ENCODE results near the gene ATXN1L. TPM values are rescaled to one million over a fixed set of nuclear protein-coding genes. Genes with fewer than 3 reads are reported as not detected.
"Not testable (repeated sequence)": the region's sequence is repeated elsewhere in the genome, so short reads cannot be mapped to it uniquely, and the experiment has no call there.

Gene ATXN1L
- polyA plus RNA-seq, 1 donor (not counting 4 experiments of a cell fraction or from before 2014, with no cell fraction given), result 12.8 TPM

DNA sequence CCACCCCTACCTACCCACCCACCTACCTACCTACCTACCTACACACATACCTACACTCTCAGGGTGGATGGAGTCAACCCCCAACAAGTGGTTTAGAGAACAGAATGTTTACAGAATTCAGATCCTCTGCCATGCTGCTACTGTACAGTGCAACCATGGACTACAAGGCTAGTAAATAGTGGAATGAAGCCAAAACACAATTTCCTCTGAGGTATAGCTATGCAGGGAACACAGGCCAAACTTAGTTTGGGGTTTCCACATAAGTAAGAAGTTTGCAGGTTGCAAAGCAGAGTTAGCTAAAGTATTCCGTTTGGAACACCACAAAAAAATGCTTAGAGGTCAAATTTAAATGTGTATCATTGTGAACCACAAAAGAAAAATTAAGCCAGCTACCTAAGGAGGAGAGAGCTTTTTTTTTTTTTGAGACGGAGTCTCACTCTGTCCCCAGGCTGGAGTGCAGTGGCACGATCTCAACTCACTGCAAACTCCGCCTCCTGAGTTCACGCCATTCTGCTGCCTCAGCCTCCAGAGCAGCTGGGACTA, 34.4 kb upstream of the ATXN1L start:
- no peaks in the 10 kb centered on the region for H3K27me3 ChIP-seq (ENCODE audit: control insufficient read depth, extremely low read depth, insufficient read depth, low read length)
- no peak for TF ChIP-seq EZH2 (IDR thresholded peaks at IDR 0.05; ENCODE audit: low read length)
- no peak for TF ChIP-seq CTCF (optimal IDR thresholded peaks at IDR 0.05 in 1 of 3, IDR thresholded peaks at IDR 0.05 in 1 of 3, conservative IDR thresholded peaks at IDR 0.05 in 1 of 3; ENCODE audit: extremely low read depth in 1 of 3, insufficient read depth in 2 of 3, low read length in 3 of 3)
- no peak overlapping the region for H2AFZ ChIP-seq (ENCODE audit: control insufficient read depth, low read length)
- H3K4me1 ChIP-seq (ENCODE audit: control insufficient read depth, extremely low read depth, insufficient read depth, low read length), result peaks cover 4% of the 10 kb centered on the region
- no peaks in the 10 kb centered on the region for H4K20me1 ChIP-seq (ENCODE audit: control insufficient read depth, extremely low read depth, insufficient read depth, low read length)
- no peak overlapping the region for H3K27ac ChIP-seq (ENCODE audit: control insufficient read depth, insufficient read depth, low read length)
- H3K4me3 ChIP-seq (ENCODE audit: control insufficient read depth in 2 of 3, extremely low read depth in 1 of 3, insufficient read depth in 2 of 3, low read depth in 1 of 3, low read length in 3 of 3), result no peak overlapping the region
- dilution Hi-C loops (cut with MboI; ENCODE audit: extremely low pct_ligation_motif_present, low sequenced_read_pairs), result no loop called here
- no peaks in the 10 kb centered on the region for H3K9me1 ChIP-seq (ENCODE audit: control insufficient read depth, extremely low read depth, insufficient read depth, low read length)
- FAIRE-seq (no peak), DNase-seq (ENCODE audit: low read depth, low spot score) (no peak)
- peaks cover 25% of the 10 kb centered on the region for H3K79me2 ChIP-seq (ENCODE audit: control insufficient read depth, insufficient read depth, low read length)
- H3K36me3 ChIP-seq (ENCODE audit: control insufficient read depth in 2 of 2, extremely low read depth in 1 of 2, insufficient read depth in 2 of 2, low read length in 2 of 2), result no peaks in the 10 kb centered on the region
- H3K9ac ChIP-seq (ENCODE audit: control insufficient read depth, extremely low read depth, insufficient read depth, low read length), result no peak overlapping the region
- no peaks in the 10 kb centered on the region for H3K9me3 ChIP-seq (ENCODE audit: control insufficient read depth, low read depth, low read length)
- no peak overlapping the region for H3K4me2 ChIP-seq (ENCODE audit: control insufficient read depth, extremely low read depth, insufficient read depth, low read depth, low read length)

GRCh38 chr16:71817155-71817500, 28.6 kb upstream of the ATXN1L start:
- peaks cover 14% of the 10 kb centered on the region for H3K4me1 ChIP-seq (ENCODE audit: control insufficient read depth, extremely low read depth, insufficient read depth, low read length)
- DNase-seq (ENCODE audit: low read depth, low spot score); H3K36me3 ChIP-seq (ENCODE audit: control insufficient read depth in 2 of 2, extremely low read depth in 1 of 2, insufficient read depth in 2 of 2, low read length in 2 of 2); H3K27me3 ChIP-seq (ENCODE audit: control insufficient read depth, extremely low read depth, insufficient read depth, low read length); H3K9me1 ChIP-seq (ENCODE audit: control insufficient read depth, extremely low read depth, insufficient read depth, low read length); FAIRE-seq; H3K79me2 ChIP-seq (ENCODE audit: control insufficient read depth, insufficient read depth, low read length); H3K9me3 ChIP-seq (ENCODE audit: control insufficient read depth, low read depth, low read length); dilution Hi-C loops (cut with MboI; ENCODE audit: extremely low pct_ligation_motif_present, low sequenced_read_pairs); H4K20me1 ChIP-seq (ENCODE audit: control insufficient read depth, extremely low read depth, insufficient read depth, low read length): not testable (repeated sequence)
- peak overlapping the region in 1 of 3 experiments; percentile 44 for H3K4me3 ChIP-seq (ENCODE audit: control insufficient read depth in 2 of 3, extremely low read depth in 1 of 3, insufficient read depth in 2 of 3, low read depth in 1 of 3, low read length in 3 of 3)
- peak overlapping the region; percentile 73 for H2AFZ ChIP-seq (ENCODE audit: control insufficient read depth, low read length)
- peak overlapping the region; percentile 69 for H3K4me2 ChIP-seq (ENCODE audit: control insufficient read depth, extremely low read depth, insufficient read depth, low read depth, low read length)
- peak overlapping the region; percentile 45 for H3K9ac ChIP-seq (ENCODE audit: control insufficient read depth, extremely low read depth, insufficient read depth, low read length)
- peak overlapping the region; percentile 73 for H3K27ac ChIP-seq (ENCODE audit: control insufficient read depth, insufficient read depth, low read length)

GRCh38 chr16:71826533-71827017, 19.2 kb upstream of the ATXN1L start:
- Histone ChIP-seq H3K4me1 (ENCODE audit: control insufficient read depth, extremely low read depth, insufficient read depth, low read length) (no peaks in the 10 kb centered on the region), H4K20me1 (ENCODE audit: control insufficient read depth, extremely low read depth, insufficient read depth, low read length) (no peaks in the 10 kb centered on the region), H3K27me3 (ENCODE audit: control insufficient read depth, extremely low read depth, insufficient read depth, low read length) (no peaks in the 10 kb centered on the region), H3K9me1 (ENCODE audit: control insufficient read depth, extremely low read depth, insufficient read depth, low read length) (no peaks in the 10 kb centered on the region), H3K9ac (ENCODE audit: control insufficient read depth, extremely low read depth, insufficient read depth, low read length) (no peak overlapping the region), H3K4me2 (ENCODE audit: control insufficient read depth, extremely low read depth, insufficient read depth, low read depth, low read length) (no peak overlapping the region), H3K27ac (ENCODE audit: control insufficient read depth, insufficient read depth, low read length) (no peak overlapping the region), H3K36me3 (ENCODE audit: control insufficient read depth in 2 of 2, extremely low read depth in 1 of 2, insufficient read depth in 2 of 2, low read length in 2 of 2) (no peaks in the 10 kb centered on the region), H3K79me2 (ENCODE audit: control insufficient read depth, insufficient read depth, low read length) (no peaks in the 10 kb centered on the region), H2AFZ (ENCODE audit: control insufficient read depth, low read length) (no peak overlapping the region), H3K9me3 (ENCODE audit: control insufficient read depth, low read depth, low read length) (no peaks in the 10 kb centered on the region), H3K4me3 (ENCODE audit: control insufficient read depth in 2 of 3, extremely low read depth in 1 of 3, insufficient read depth in 2 of 3, low read depth in 1 of 3, low read length in 3 of 3) (no peak overlapping the region)
- no peak for FAIRE-seq
- TF ChIP-seq EZH2 (IDR thresholded peaks at IDR 0.05; ENCODE audit: low read length) (no peak), CTCF (optimal IDR thresholded peaks at IDR 0.05 in 1 of 3, IDR thresholded peaks at IDR 0.05 in 1 of 3, conservative IDR thresholded peaks at IDR 0.05 in 1 of 3; ENCODE audit: extremely low read depth in 1 of 3, insufficient read depth in 2 of 3, low read length in 3 of 3) (no peak)
- no peak for DNase-seq (ENCODE audit: low read depth, low spot score)
- dilution Hi-C loops (cut with MboI; ENCODE audit: extremely low pct_ligation_motif_present, low sequenced_read_pairs), result no loop called here

Measured in keratinocyte (primary cell).